OCI-LY3 (cell line): ENCODE results near the gene TMEM91.

Experiments
- H2AFZ ChIP-seq: fragments of 200-600, 300-600 bp; shearing (Covaris generic); 2 replicates; pipeline ENCODE4 v1.6.0; 2014; ENCODE audit warnings: antibody characterized with exemption, low read depth, low read length
- H3K27ac ChIP-seq: fragments of 200-600, 300-600 bp; sonication (generic); 2 replicates; pipeline ENCODE4 v1.5.1; 2014; ENCODE audit warnings: mild to moderate bottlenecking, low read length, moderate library complexity, mixed read lengths
- H3K27me3 ChIP-seq: fragments of 200-600, 300-600 bp; sonication (generic); 2 replicates; pipeline ENCODE4 v1.6.1; 2014; ENCODE audit warnings: low read depth, low read length, mixed read lengths
- H3K36me3 ChIP-seq: fragments of 200-600, 300-600 bp; sonication (generic); replicated peaks from 2 replicates; pipeline ENCODE3; 2014; ENCODE audit warnings: low read depth, low read length, mixed read lengths
- H3K4me1 ChIP-seq: fragments of 300-600, 200-600 bp; sonication (generic); 2 replicates; pipeline ENCODE4 v1.6.1; 2014; ENCODE audit warnings: low read length, mixed read lengths
- H3K4me2 ChIP-seq: fragments of 200-600, 300-600 bp; sonication (generic); 2 replicates; pipeline ENCODE4 v1.6.1; 2014; ENCODE audit warnings: low read length, mixed read lengths
- H3K4me3 ChIP-seq: fragments of 300-600, 200-600 bp; sonication (generic); 2 replicates; pipeline ENCODE4 v1.5.1; 2014; ENCODE audit warnings: antibody characterized with exemption, mild to moderate bottlenecking, low read length, moderate library complexity
- H3K79me2 ChIP-seq: fragments of 300-600, 200-600 bp; shearing (Covaris generic); 2 replicates; pipeline ENCODE4 v1.6.1; 2014; ENCODE audit warnings: mild to moderate bottlenecking, low read length, mixed read lengths
- H3K9ac ChIP-seq: fragments of 300-600, 200-600 bp; shearing (Covaris generic); 2 replicates; pipeline ENCODE4 v1.6.0; 2014; ENCODE audit warnings: mild to moderate bottlenecking, low read length, moderate library complexity
- H3K9me3 ChIP-seq: fragments of 200-600, 300-600 bp; shearing (Covaris generic); 2 replicates; pipeline ENCODE4 v1.6.1; 2014; ENCODE audit warnings: low read length, mixed read lengths; ENCODE audit not compliant: insufficient read depth
- H4K20me1 ChIP-seq: fragments of 200-600, 300-600 bp; sonication (generic); 2 replicates; pipeline ENCODE4 v1.6.1; 2016; ENCODE audit warnings: low read length, mixed read lengths; ENCODE audit not compliant: insufficient read depth
- EZH2phosphoT487 ChIP-seq: fragments of 200-600 bp; shearing (Covaris generic); IDR thresholded peaks from 2 replicates; pipeline ENCODE4 v1.6.1; 2018; ENCODE audit warnings: antibody characterized with exemption, mixed run types, low read depth
- TF ChIP-seq, protein P1 (sequence below): fragments of 200-600, 300-600 bp; sonication (generic); IDR thresholded peaks from 2 replicates; pipeline ENCODE4 v1.5.1; 2014; ENCODE audit warnings: antibody characterized with exemption, low read length, low read depth

The TMEM91 gene

DNA sequence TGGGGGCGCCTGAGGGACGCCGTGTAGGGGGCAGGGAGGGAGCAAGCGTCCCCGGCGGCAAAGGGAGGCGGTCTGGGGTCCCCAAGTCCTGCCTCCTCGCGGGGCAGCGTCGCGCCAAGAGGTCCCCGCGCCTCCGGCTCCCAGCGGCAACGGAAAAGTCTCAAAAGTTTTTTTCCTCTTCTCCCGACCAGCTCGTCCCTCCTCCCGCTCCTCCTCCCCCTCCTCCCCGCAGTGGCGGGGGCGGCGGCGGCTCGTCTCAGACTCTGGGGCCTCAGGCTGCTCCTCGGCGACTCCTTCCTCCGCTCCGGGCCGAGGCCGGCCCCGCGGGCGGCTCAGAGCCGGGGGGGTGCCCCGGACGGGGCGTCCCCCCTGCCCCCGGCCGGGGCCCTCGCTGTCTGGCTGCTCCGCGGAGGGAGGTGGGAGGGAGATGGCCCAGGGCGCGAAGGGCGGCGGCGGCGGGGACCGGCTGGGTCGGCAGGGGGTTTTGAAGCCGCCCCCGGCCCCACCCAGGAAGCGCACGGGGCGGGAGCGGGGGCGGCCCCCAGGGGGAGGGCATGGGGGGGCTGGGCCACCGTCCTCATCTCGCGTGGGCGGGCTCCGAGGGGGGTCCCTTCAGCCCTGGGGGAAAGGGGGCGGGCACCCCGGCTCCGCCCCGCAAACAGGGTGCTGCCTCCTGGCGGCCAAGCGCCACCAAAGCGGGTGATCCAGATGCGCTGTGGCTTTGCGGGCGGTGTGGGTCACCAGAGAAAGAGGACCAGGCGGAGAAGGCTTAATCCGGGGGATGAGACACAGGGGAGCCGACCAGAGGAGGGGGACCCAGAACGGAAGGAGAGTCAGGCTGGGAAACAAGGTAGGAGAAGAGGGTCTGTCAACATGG is 22.6 kb upstream of the TMEM91 start, which contains the start of gene TGFB1:
Gene TGFB1 (minus strand): TSS at position 457 of the 877 bp plus-strand sequence. CDS start 878 bp downstream, outside the sequence.
- peak within 1 kb of the TSS; percentile 92 for H3K4me3 ChIP-seq
- no peaks in the 10 kb centered on the region for H3K27me3 ChIP-seq
- no peak for TF ChIP-seq EZH2phosphoT487
- TF ChIP-seq, protein P1, sequence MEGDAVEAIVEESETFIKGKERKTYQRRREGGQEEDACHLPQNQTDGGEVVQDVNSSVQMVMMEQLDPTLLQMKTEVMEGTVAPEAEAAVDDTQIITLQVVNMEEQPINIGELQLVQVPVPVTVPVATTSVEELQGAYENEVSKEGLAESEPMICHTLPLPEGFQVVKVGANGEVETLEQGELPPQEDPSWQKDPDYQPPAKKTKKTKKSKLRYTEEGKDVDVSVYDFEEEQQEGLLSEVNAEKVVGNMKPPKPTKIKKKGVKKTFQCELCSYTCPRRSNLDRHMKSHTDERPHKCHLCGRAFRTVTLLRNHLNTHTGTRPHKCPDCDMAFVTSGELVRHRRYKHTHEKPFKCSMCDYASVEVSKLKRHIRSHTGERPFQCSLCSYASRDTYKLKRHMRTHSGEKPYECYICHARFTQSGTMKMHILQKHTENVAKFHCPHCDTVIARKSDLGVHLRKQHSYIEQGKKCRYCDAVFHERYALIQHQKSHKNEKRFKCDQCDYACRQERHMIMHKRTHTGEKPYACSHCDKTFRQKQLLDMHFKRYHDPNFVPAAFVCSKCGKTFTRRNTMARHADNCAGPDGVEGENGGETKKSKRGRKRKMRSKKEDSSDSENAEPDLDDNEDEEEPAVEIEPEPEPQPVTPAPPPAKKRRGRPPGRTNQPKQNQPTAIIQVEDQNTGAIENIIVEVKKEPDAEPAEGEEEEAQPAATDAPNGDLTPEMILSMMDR = peak; percentile 89
- H4K20me1 ChIP-seq = peaks cover 25% of the 10 kb centered on the region
- H3K4me1 ChIP-seq = peaks cover 21% of the 10 kb centered on the region
- peak within 1 kb of the TSS; percentile 69 for H3K4me2 ChIP-seq
- no peaks in the 10 kb centered on the region for H3K9me3 ChIP-seq
- peak within 1 kb of the TSS; percentile 72 for H3K27ac ChIP-seq
- H2AFZ ChIP-seq = no peak within 1 kb of the TSS
- H3K36me3 ChIP-seq = peaks cover 22% of the 10 kb centered on the region
- H3K9ac ChIP-seq = peak within 1 kb of the TSS; percentile 98
- H3K79me2 ChIP-seq = peaks cover 50% of the 10 kb centered on the region

DNA sequence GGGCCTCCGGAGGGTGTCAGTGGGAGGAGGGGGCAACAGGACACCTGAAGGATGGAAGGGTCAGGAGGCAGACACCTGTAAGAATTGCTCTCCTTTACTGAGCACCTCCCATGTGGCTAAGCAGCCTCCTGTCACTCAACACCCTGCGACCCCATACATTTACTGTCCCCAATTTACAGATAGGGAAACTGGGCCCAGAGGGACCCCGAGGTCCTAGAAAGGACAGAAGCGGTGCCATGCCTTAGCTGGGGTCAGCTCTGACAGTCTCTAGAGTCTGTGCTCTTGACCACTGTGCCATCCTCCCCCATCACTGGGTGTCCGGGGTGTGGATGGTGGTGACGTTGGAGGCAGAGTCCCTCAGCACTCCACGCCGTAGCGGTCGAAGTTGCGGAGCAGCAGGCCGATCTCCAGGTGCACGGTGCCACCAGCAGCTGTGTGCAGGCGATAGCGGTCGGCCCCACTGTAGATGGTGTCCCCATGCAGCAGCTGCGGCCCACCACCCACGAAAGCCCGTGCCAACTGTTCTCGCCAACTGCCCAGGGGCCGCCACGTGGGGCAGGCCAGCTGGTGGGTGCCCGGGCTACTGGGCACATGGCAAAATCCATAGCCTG is 21.9 kb upstream of the TMEM91 start:
- H3K36me3 ChIP-seq = peaks cover 14% of the 10 kb centered on the region
- TF ChIP-seq, protein P1 = no peak
- no peak for TF ChIP-seq EZH2phosphoT487
- H3K27me3 ChIP-seq = no peaks in the 10 kb centered on the region
- H3K4me1 ChIP-seq = peaks cover 18% of the 10 kb centered on the region
- peaks cover 18% of the 10 kb centered on the region for H4K20me1 ChIP-seq
- H3K9ac ChIP-seq = peak overlapping the region; percentile 98; the same call in 1 of the 2 replicates
- H3K4me2 ChIP-seq = peak overlapping the region; percentile 55
- H3K79me2 ChIP-seq = peaks cover 42% of the 10 kb centered on the region
- H3K9me3 ChIP-seq = no peaks in the 10 kb centered on the region
- H2AFZ ChIP-seq = no peak overlapping the region
- peak overlapping the region; percentile 92 for H3K4me3 ChIP-seq
- H3K27ac ChIP-seq = no peak overlapping the region

DNA sequence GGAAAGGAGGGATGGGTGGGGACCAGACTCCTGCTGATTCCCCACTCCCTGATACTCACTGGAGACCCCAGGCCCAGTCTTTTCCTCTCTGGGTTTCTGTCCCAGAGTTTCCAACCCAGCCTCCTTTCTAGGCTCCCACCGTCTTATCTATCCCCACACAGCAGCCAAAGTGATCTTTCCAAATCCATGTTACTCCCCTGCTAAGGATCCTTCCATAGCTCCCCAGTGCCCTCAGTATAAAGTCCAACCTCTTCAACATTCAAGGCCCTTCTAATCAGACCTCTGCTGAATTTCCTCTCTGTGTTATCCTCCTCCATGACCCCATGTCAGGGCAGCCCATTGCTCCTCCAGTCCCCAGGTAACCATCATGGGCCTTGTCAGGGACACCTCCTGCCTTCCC is 21.3 kb upstream of the TMEM91 start:
- no peaks in the 10 kb centered on the region for H3K9me3 ChIP-seq
- H3K4me3 ChIP-seq = no peak overlapping the region
- H3K9ac ChIP-seq = no peak overlapping the region
- H2AFZ ChIP-seq = no peak overlapping the region
- peaks cover 8% of the 10 kb centered on the region for H3K36me3 ChIP-seq
- H3K27me3 ChIP-seq = no peaks in the 10 kb centered on the region
- no peak overlapping the region for H3K4me2 ChIP-seq
- peaks cover 14% of the 10 kb centered on the region for H3K4me1 ChIP-seq
- H3K27ac ChIP-seq = no peak overlapping the region
- H4K20me1 ChIP-seq = peaks cover 12% of the 10 kb centered on the region
- no peak for TF ChIP-seq EZH2phosphoT487
- TF ChIP-seq, protein P1 = no peak
- H3K79me2 ChIP-seq = peaks cover 37% of the 10 kb centered on the region

DNA sequence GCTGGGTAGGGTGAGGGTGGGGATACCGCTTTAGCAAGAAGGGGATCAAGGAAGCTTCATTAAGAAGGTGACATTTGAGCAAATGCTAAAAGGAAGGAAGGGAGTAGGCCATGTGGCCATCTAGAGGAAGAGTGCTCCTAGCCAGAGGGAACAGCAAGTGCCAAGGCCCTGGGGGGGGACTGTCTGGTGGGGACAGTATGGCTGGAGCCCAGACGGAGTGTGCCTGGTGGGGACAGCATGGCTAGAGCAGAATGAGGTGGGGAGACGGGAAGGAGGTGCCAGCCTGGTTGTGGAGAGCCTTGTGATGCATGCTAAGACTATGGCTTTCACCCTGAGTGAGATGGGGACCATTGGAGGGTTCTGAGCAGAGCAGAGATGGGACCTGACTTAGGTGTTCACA is 20.5 kb upstream of the TMEM91 start:
- H3K4me1 ChIP-seq = peaks cover 10% of the 10 kb centered on the region
- no peak overlapping the region for H3K27ac ChIP-seq
- H4K20me1 ChIP-seq = peaks cover 5% of the 10 kb centered on the region
- TF ChIP-seq EZH2phosphoT487 = no peak
- TF ChIP-seq, protein P1 = no peak
- no peak overlapping the region for H3K4me2 ChIP-seq
- no peak overlapping the region for H2AFZ ChIP-seq
- no peaks in the 10 kb centered on the region for H3K27me3 ChIP-seq
- no peak overlapping the region for H3K4me3 ChIP-seq
- no peak overlapping the region for H3K9ac ChIP-seq
- no peaks in the 10 kb centered on the region for H3K9me3 ChIP-seq
- peaks cover 7% of the 10 kb centered on the region for H3K36me3 ChIP-seq
- H3K79me2 ChIP-seq = peaks cover 29% of the 10 kb centered on the region
